HepG2 (cell line): ENCODE data around the gene MICOS13. TPM values are rescaled to one million over a fixed set of nuclear protein-coding genes. Genes with fewer than 3 reads are reported as not detected.

Experiments used
- BRD4 ChIP-seq: sonication (generic); formaldehyde crosslinking; IDR thresholded peaks from 2 replicates; pipeline ENCODE4 v1.4.0; 2020; ENCODE audit warnings: missing genetic modification reagents
- DPF2 ChIP-seq: sonication (generic); formaldehyde crosslinking; IDR thresholded peaks from 2 replicates; pipeline ENCODE4 v1.4.0; 2020; ENCODE audit warnings: mild to moderate bottlenecking, low read depth, missing genetic modification reagents, borderline replicate concordance
- DR1 ChIP-seq: sonication (generic); formaldehyde crosslinking; IDR thresholded peaks from 2 replicates; pipeline ENCODE4 v1.8.0; 2021; ENCODE audit warnings: mild to moderate bottlenecking, missing genetic modification reagents, inconsistent platforms
- GTF2F1 ChIP-seq: fragments of 150-350 bp; IDR thresholded peaks from 2 replicates; pipeline ENCODE4 v1.6.1; 2014; ENCODE audit warnings: low read length
- NFRKB ChIP-seq: fragments of 450-650 bp; IDR thresholded peaks from 2 replicates; pipeline ENCODE4 v1.6.1; 2017
- NRL ChIP-seq: sonication (generic); formaldehyde crosslinking; IDR thresholded peaks from 2 replicates; pipeline ENCODE4 v1.5.0; 2020; ENCODE audit warnings: missing genetic modification reagents, mild to moderate bottlenecking, moderate library complexity, borderline replicate concordance
- PLSCR1 ChIP-seq: sonication (generic); formaldehyde crosslinking; IDR thresholded peaks from 2 replicates; pipeline ENCODE4 v1.5.0; 2020; ENCODE audit warnings: missing genetic modification reagents, mild to moderate bottlenecking, borderline replicate concordance
- POLR2AphosphoS5 ChIP-seq: IDR thresholded peaks from 2 replicates; pipeline ENCODE4 v1.6.1; 2012; ENCODE audit warnings: low read depth, low read length
- PRDM4 ChIP-seq: sonication (generic); formaldehyde crosslinking; IDR thresholded peaks from 2 replicates; pipeline ENCODE4 v1.9.0; 2021; ENCODE audit warnings: missing genetic modification reagents, borderline replicate concordance
- YY1 ChIP-seq: IDR thresholded peaks from 2 replicates; pipeline ENCODE4 v1.6.1; 2011; ENCODE audit warnings: low read length, low read depth, moderate library complexity, mild to moderate bottlenecking; ENCODE audit not compliant: insufficient read depth, insufficient replicate concordance
- ZNF350 ChIP-seq: sonication (generic); formaldehyde crosslinking; IDR thresholded peaks from 2 replicates; pipeline ENCODE4 v1.4.0; 2020; ENCODE audit warnings: mild to moderate bottlenecking, low read depth, missing genetic modification reagents, borderline replicate concordance
- polyA plus RNA-seq, 8 experiments: library from polyadenylated mRNA; depleted of rRNA in 3 of 8; stranded (reverse) in 7 of 8; unstranded in 1 of 8; fragments of >200 nt; fragmentation: Illumina TruSeq in 4 of 8; extraction: Trizol in 4 of 8; gene quantifications; 2 replicates each; pipeline versions ENCODE4 v1.2.1 to v1.2.3, GENCODE V29; 2011 to 2016; ENCODE audit warnings: low read depth in 4 of 8, missing spikeins in 1 of 8, mixed read lengths in 1 of 8; ENCODE audit not compliant: insufficient read depth in 1 of 8
- total RNA-seq, 5 experiments: library from RNA; depleted of rRNA; stranded (reverse); fragments of >200 nt; fragmentation: Illumina TruSeq; extraction: Trizol; gene quantifications; 2 replicates each; pipeline ENCODE4 v1.2.3, GENCODE V29; 2016; ENCODE audit warnings: low read depth in 1 of 5
- TF ChIP-seq, protein P1 (sequence below): sonication (generic); formaldehyde crosslinking; IDR thresholded peaks from 2 replicates; pipeline ENCODE4 v1.5.1; 2020; ENCODE audit warnings: mild to moderate bottlenecking, missing genetic modification reagents, moderate library complexity
- TF ChIP-seq, protein P2 (sequence below): sonication (generic); formaldehyde crosslinking; IDR thresholded peaks from 2 replicates; pipeline ENCODE4 v1.4.0; 2020; ENCODE audit warnings: missing genetic modification reagents, mild to moderate bottlenecking, borderline replicate concordance
- TF ChIP-seq, protein P3 (sequence below): sonication (generic); formaldehyde crosslinking; IDR thresholded peaks from 2 replicates; pipeline ENCODE4 v1.5.1; 2020; ENCODE audit warnings: missing genetic modification reagents, mild to moderate bottlenecking, borderline replicate concordance

MICOS13 gene
- total and polyA plus RNA-seq, 2 of the 13 experiments (the other 11 are each of a cell fraction or from before 2014, with no cell fraction given) = 28.8 to 35.4 TPM

GRCh38 chr19:5687360-5688198 is 7.3 kb upstream of the MICOS13 start (continued):
- TF ChIP-seq NFRKB (no peak), DR1 (CRISPR knock-in tag) (no peak; the same call in 1 of the 2 replicates), PRDM4 (CRISPR knock-in tag) (no peak), NRL (CRISPR knock-in tag) (no peak), ZNF350 (CRISPR knock-in tag) (no peak), GTF2F1 (no peak), POLR2AphosphoS5 (no peak), BRD4 (CRISPR knock-in tag) (no peak), DPF2 (no peak; the same call in 1 of the 2 replicates), YY1 (no peak), PLSCR1 (no peak)
- TF ChIP-seq, protein P1, sequence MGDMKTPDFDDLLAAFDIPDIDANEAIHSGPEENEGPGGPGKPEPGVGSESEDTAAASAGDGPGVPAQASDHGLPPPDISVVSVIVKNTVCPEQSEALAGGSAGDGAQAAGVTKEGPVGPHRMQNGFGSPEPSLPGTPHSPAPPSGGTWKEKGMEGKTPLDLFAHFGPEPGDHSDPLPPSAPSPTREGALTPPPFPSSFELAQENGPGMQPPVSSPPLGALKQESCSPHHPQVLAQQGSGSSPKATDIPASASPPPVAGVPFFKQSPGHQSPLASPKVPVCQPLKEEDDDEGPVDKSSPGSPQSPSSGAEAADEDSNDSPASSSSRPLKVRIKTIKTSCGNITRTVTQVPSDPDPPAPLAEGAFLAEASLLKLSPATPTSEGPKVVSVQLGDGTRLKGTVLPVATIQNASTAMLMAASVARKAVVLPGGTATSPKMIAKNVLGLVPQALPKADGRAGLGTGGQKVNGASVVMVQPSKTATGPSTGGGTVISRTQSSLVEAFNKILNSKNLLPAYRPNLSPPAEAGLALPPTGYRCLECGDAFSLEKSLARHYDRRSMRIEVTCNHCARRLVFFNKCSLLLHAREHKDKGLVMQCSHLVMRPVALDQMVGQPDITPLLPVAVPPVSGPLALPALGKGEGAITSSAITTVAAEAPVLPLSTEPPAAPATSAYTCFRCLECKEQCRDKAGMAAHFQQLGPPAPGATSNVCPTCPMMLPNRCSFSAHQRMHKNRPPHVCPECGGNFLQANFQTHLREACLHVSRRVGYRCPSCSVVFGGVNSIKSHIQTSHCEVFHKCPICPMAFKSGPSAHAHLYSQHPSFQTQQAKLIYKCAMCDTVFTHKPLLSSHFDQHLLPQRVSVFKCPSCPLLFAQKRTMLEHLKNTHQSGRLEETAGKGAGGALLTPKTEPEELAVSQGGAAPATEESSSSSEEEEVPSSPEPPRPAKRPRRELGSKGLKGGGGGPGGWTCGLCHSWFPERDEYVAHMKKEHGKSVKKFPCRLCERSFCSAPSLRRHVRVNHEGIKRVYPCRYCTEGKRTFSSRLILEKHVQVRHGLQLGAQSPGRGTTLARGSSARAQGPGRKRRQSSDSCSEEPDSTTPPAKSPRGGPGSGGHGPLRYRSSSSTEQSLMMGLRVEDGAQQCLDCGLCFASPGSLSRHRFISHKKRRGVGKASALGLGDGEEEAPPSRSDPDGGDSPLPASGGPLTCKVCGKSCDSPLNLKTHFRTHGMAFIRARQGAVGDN (CRISPR knock-in tag) = peak; percentile 33
- TF ChIP-seq, protein P2, sequence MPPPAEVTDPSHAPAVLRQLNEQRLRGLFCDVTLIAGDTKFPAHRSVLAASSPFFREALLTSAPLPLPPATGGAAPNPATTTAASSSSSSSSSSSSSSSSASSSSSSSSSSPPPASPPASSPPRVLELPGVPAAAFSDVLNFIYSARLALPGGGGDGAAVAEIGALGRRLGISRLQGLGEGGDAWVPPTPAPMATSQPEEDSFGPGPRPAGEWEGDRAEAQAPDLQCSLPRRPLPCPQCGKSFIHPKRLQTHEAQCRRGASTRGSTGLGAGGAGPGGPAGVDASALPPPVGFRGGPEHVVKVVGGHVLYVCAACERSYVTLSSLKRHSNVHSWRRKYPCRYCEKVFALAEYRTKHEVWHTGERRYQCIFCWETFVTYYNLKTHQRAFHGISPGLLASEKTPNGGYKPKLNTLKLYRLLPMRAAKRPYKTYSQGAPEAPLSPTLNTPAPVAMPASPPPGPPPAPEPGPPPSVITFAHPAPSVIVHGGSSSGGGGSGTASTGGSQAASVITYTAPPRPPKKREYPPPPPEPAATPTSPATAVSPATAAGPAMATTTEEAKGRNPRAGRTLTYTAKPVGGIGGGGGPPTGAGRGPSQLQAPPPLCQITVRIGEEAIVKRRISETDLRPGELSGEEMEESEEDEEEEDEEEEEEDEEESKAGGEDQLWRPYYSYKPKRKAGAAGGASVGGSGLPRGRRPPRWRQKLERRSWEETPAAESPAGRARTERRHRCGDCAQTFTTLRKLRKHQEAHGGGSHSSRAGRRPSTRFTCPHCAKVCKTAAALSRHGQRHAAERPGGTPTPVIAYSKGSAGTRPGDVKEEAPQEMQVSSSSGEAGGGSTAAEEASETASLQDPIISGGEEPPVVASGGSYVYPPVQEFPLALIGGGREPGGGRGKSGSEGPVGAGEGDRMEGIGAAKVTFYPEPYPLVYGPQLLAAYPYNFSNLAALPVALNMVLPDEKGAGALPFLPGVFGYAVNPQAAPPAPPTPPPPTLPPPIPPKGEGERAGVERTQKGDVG (CRISPR knock-in tag) = peak; percentile 64; the same call in 1 of the 2 replicates
- TF ChIP-seq, protein P3, sequence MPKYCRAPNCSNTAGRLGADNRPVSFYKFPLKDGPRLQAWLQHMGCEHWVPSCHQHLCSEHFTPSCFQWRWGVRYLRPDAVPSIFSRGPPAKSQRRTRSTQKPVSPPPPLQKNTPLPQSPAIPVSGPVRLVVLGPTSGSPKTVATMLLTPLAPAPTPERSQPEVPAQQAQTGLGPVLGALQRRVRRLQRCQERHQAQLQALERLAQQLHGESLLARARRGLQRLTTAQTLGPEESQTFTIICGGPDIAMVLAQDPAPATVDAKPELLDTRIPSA = no peak
